SK-N-SH (cell line): ENCODE results near the gene CCDC169.

ENCODE experiments used
- CTCF ChIP-seq: fragments of 200-600 bp; sonication (generic); IDR thresholded peaks from 2 replicates; pipeline ENCODE4 v1.6.1; 2017; ENCODE audit warnings: antibody characterized with exemption, mild to moderate bottlenecking, moderate library complexity
- RAD21 ChIP-seq: IDR thresholded peaks from 2 replicates; pipeline ENCODE4 v1.6.1; 2012; ENCODE audit warnings: mild to moderate bottlenecking, low read length
- REST ChIP-seq: IDR thresholded peaks from 2 replicates; pipeline ENCODE4 v1.6.1; 2012; ENCODE audit warnings: mild to moderate bottlenecking, low read depth, low read length, moderate library complexity
- SMC3 ChIP-seq: IDR thresholded peaks from 2 replicates; pipeline ENCODE4 v1.6.1; 2012; ENCODE audit warnings: low read depth, low read length, improper control_type of control experiment

GRCh38 chr13:36325912-36326311 is 28.3 kb upstream of the CCDC169 start:
- no peak for TF ChIP-seq CTCF
- TF ChIP-seq SMC3: no peak
- no peak for TF ChIP-seq REST
- no peak for TF ChIP-seq RAD21
